ENCODE results near the gene CRCP.

Gene CRCP

GRCh38 chr7:66082083-66082482 is 32.6 kb upstream of the CRCP start:
- TF ChIP-seq CTCF (IDR thresholded peaks at IDR 0.05): no peak
- no peak for TF ChIP-seq ZFX (IDR thresholded peaks at IDR 0.05; ENCODE audit: borderline replicate concordance)
- H3K27ac ChIP-seq: no peak overlapping the region

- no peak overlapping the region for H3K27ac ChIP-seq
- TF ChIP-seq ZFX (IDR thresholded peaks at IDR 0.05; ENCODE audit: borderline replicate concordance) (no peak), CTCF (IDR thresholded peaks at IDR 0.05) (no peak)
Measured at GRCh38 chr7:66082886-66083415, 31.7 kb upstream of the CRCP start.

- H3K27ac ChIP-seq: no peak overlapping the region
- TF ChIP-seq CTCF (IDR thresholded peaks at IDR 0.05) (no peak), ZFX (IDR thresholded peaks at IDR 0.05; ENCODE audit: borderline replicate concordance) (no peak)
Measured at GRCh38 chr7:66083677-66084076, 31.0 kb upstream of the CRCP start.

- TF ChIP-seq ZFX (IDR thresholded peaks at IDR 0.05; ENCODE audit: borderline replicate concordance): no peak
- no peak for TF ChIP-seq CTCF (IDR thresholded peaks at IDR 0.05)
- H3K27ac ChIP-seq: no peak overlapping the region
Measured at GRCh38 chr7:66088861-66089838, 25.5 kb upstream of the CRCP start.

- no peak overlapping the region; the same call in 1 of the 2 replicates for H3K27ac ChIP-seq
- TF ChIP-seq ZFX (IDR thresholded peaks at IDR 0.05; ENCODE audit: borderline replicate concordance) (no peak), CTCF (IDR thresholded peaks at IDR 0.05) (no peak)
Measured at GRCh38 chr7:66092654-66093053, 22.0 kb upstream of the CRCP start.

GRCh38 chr7:66095010-66095409 is 19.6 kb upstream of the CRCP start:
- TF ChIP-seq ZFX (IDR thresholded peaks at IDR 0.05; ENCODE audit: borderline replicate concordance) (no peak), CTCF (IDR thresholded peaks at IDR 0.05) (no peak)
- H3K27ac ChIP-seq: peak overlapping the region; percentile 62; the same call in 1 of the 2 replicates

GRCh38 chr7:66099232-66099550 is 15.5 kb upstream of the CRCP start:
- H3K27ac ChIP-seq: peak overlapping the region; percentile 100

More at GRCh38 chr7:66099232-66099550, 15.5 kb upstream of the CRCP start:
- no peak for TF ChIP-seq ZFX (IDR thresholded peaks at IDR 0.05; ENCODE audit: borderline replicate concordance)
- TF ChIP-seq CTCF (IDR thresholded peaks at IDR 0.05): no peak
